Heart left ventricle (tissue), 13 donors: ENCODE data around the gene MYOZ3.

Experiments used
- CTCF ChIP-seq, 12 donors: fragments of 200-600 bp; sonication (generic) in 4 of 12; IDR thresholded peaks; one replicate each; pipeline versions ENCODE4 v1.5.0 to v1.8.0; 2018 to 2022; ENCODE audit warnings: antibody characterized with exemption in 12 of 12, mild to moderate bottlenecking in 5 of 12
- POLR2A ChIP-seq, 2 donors: fragments of 450-650 bp; IDR thresholded peaks; one replicate each; pipeline ENCODE4 v1.6.1; 2017; ENCODE audit warnings: antibody characterized with exemption in 2 of 2, mild to moderate bottlenecking in 2 of 2, moderate library complexity in 2 of 2
- donor health status: ischemic (EF 13 %, LVEDD 7.1; RV severe dilation, severe dysfunction).
- donor health status: DM: no; HTN: yes; CAD: no.
- donor health status: DM: no; HTN: no; CAD: no.
- donor health status: ischemic (EF 25% LVEDD 6.9; RV normal size, moderate dysfunction).
- donor health status: ischemic (EF 25% LVEDD 5.7; RV mildly dilated, moderate dysfunction).
- donor health status: ischemic (EF 35%, LVEDD 5.7; RV mildly dilated, moderate dysfunction).
- donor health status: nonischemic (EF 11% LVEDD 7.7; RV severe dilation, severe dysfunction).
- donor health status: DM: yes; HTN: yes; CAD: no.
- donor health status: PGD.
- donor health status: ischemic (EF 29% LVEDD 5.4; RV normal size, mild dysfunction).
- donor health status: nonischemic (EF 23%, LVEDD 6.1; RV moderate dilation, normal function).

DNA sequence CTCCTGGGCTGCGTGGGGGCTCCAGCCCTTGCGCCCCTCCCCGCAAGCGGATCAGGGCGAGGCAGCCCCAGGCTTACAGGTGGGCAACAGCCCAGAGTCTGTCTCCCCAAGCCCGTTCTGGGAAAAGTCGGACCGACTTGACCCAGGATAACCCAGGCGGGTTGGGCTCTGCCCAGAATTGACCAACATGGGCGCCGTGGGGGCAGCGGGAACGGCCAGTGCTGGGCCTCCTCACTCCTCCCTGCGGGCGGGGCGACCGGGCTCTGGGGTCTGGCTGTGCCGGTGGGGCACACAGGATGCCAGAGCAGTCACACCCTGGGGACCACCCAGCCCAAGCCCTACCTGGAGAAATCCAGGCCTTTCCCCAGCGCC, 35.9 kb upstream of the MYOZ3 start:
- TF ChIP-seq POLR2A (IDR thresholded peaks at IDR 0.05) (peak in 1 of 2 donors; percentile 18), CTCF (IDR thresholded peaks at IDR 0.05) (no peak)
